SJSA1 (cell line): ENCODE data around the gene NUCKS1. TPM values are rescaled to one million over a fixed set of nuclear protein-coding genes. Genes with fewer than 3 reads are reported as not detected.

ENCODE experiments used
- total RNA-seq: library from RNA; depleted of rRNA; stranded (reverse); fragments of >200 nt; shearing (Covaris generic); gene quantifications from 2 replicates; pipeline ENCODE4 v1.2.3, GENCODE V29; 2014; rRNA removed

Gene NUCKS1
- total RNA-seq, 1 experiment from 2014 or later = 290 TPM

Other genes with a start within 250 kb of the NUCKS1 start
- 0.05 TPM in 1 of 2 replicates, not detected in the other for gene CDK18, start 245.5 kb downstream of the NUCKS1 start, total RNA-seq
- gene ELK4, start 118.2 kb downstream of the NUCKS1 start, total RNA-seq = 11.6 and 18.4 TPM in 2 replicates
- 2.0 and 2.4 TPM in 2 replicates for gene SLC45A3, start 69.7 kb downstream of the NUCKS1 start, total RNA-seq
- gene RAB29, start 25.3 kb upstream of the NUCKS1 start, total RNA-seq = 18.1 and 25.6 TPM in 2 replicates
- 17.2 and 21.0 TPM in 2 replicates for gene SLC41A1, start 63.0 kb upstream of the NUCKS1 start, total RNA-seq
- gene PM20D1, start 100.0 kb upstream of the NUCKS1 start, total RNA-seq = not detected in 2 replicates
- not detected in 2 replicates for gene SLC26A9, start 193.3 kb upstream of the NUCKS1 start, total RNA-seq